ENCODE measurements around the gene NPAT.
"Not testable (repeated sequence)": the region's sequence is repeated elsewhere in the genome, so short reads cannot be mapped to it uniquely, and the experiment has no call there.

DNA sequence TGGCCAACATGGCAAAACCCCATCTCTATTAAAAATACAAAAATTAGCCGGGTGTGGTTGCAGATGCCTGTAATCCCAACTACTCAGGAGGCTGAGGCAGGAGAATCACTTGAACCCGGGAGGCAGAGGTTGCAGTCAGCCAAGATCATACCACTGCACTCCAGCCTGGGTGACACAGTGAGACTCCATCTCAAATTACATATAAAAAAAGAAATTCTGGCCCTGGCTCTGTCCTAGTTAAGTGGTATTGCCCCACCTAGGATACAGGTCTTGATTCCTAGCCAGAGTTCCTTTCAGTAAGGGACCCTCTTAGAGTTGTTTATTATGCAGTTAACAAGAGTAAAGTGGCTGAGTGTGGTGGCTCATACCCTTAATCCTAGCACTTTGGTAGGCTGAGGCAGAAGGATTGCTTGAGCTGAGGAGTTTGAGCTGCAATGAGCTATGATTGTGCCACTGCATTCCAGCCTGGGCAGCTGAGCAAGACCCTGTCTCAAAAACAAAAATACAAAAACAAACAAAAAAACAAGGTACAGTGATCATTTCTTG is 89.4 kb downstream of the NPAT start:
- TF ChIP-seq CTCF (IDR thresholded peaks at IDR 0.05 in 4 of 5, conservative IDR thresholded peaks at IDR 0.05 in 1 of 5); POLR2A (IDR thresholded peaks at IDR 0.05): not testable (repeated sequence)
